Daoy (cell line): ENCODE data around the gene LIG1. TPM values are rescaled to one million over a fixed set of nuclear protein-coding genes. Genes with fewer than 3 reads are reported as not detected.
"Not testable (repeated sequence)": the region's sequence is repeated elsewhere in the genome, so short reads cannot be mapped to it uniquely, and the experiment has no call there.

Experiments
- DNase-seq: peaks from one replicate; pipeline ENCODE4 v3.0.0-alpha.2; 2015; ENCODE audit warnings: low read depth
- total RNA-seq: library from RNA; depleted of rRNA; stranded (reverse); fragments of >200 nt; shearing (Covaris generic); gene quantifications from 2 replicates; pipeline ENCODE4 v1.2.3, GENCODE V29; 2014

The LIG1 gene
- total RNA-seq, 1 experiment from 2014 or later: 48.5 TPM

- DNase-seq: peak; percentile 72
These were observed 48.2 kb downstream of the LIG1 start for GRCh38 chr19:48121909-48122371.

GRCh38 chr19:48121066-48121465 lies 49.1 kb downstream of the LIG1 start:
- DNase-seq: no peak

- DNase-seq: no peak
These were observed 49.6 kb downstream of the LIG1 start for GRCh38 chr19:48120505-48120904.

- no peak for DNase-seq
These were observed 52.0 kb downstream of the LIG1 start for GRCh38 chr19:48118131-48118517.

GRCh38 chr19:48117515-48118130 lies 52.5 kb downstream of the LIG1 start:
- DNase-seq: no peak

GRCh38 chr19:48113190-48113917 lies 56.8 kb downstream of the LIG1 start:
- no peak for DNase-seq

GRCh38 chr19:48111280-48111679 lies 58.9 kb downstream of the LIG1 start:
- no peak for DNase-seq

- peak; percentile 94 for DNase-seq
These were observed 59.7 kb downstream of the LIG1 start, which contains the start of gene PLA2G4C for GRCh38 chr19:48110350-48110966. TSS of gene PLA2G4C (minus strand) at chr19:48110817. CDS start at chr19:48106529, 4,288 bp downstream.

GRCh38 chr19:48108997-48109782 lies 61.0 kb downstream of the LIG1 start:
- DNase-seq: peak; percentile 55

- DNase-seq: no peak
These were observed 66.2 kb downstream of the LIG1 start for GRCh38 chr19:48103922-48104321.

- DNase-seq: peak; percentile 62
These were observed 67.0 kb downstream of the LIG1 start for GRCh38 chr19:48102870-48103751.

GRCh38 chr19:48095612-48096175 lies 74.5 kb downstream of the LIG1 start:
- no peak for DNase-seq

GRCh38 chr19:48094855-48095203 lies 75.3 kb downstream of the LIG1 start:
- no peak for DNase-seq

GRCh38 chr19:48094129-48094854 lies 75.9 kb downstream of the LIG1 start:
- no peak for DNase-seq

GRCh38 chr19:48091111-48091718 lies 78.9 kb downstream of the LIG1 start:
- DNase-seq: peak; percentile 91

GRCh38 chr19:48090281-48090802 lies 79.8 kb downstream of the LIG1 start:
- peak; percentile 39 for DNase-seq

GRCh38 chr19:48088991-48089390 lies 81.2 kb downstream of the LIG1 start:
- not testable (repeated sequence) for DNase-seq

GRCh38 chr19:48085904-48086864 lies 84.0 kb downstream of the LIG1 start:
- no peak for DNase-seq
